HL-60 (cell line): ENCODE measurements around the gene LCNL1.

Source experiments
- POLR2AphosphoS5 ChIP-seq: IDR thresholded peaks from 2 replicates; pipeline ENCODE4 v1.6.1; 2012; ENCODE audit warnings: low read depth
- TF ChIP-seq, protein P1 (sequence below): IDR thresholded peaks from one replicate; pipeline ENCODE4 v1.5.1; 2011; ENCODE audit warnings: low read length, control low read depth, inconsistent platforms; ENCODE audit not compliant: insufficient read depth

DNA sequence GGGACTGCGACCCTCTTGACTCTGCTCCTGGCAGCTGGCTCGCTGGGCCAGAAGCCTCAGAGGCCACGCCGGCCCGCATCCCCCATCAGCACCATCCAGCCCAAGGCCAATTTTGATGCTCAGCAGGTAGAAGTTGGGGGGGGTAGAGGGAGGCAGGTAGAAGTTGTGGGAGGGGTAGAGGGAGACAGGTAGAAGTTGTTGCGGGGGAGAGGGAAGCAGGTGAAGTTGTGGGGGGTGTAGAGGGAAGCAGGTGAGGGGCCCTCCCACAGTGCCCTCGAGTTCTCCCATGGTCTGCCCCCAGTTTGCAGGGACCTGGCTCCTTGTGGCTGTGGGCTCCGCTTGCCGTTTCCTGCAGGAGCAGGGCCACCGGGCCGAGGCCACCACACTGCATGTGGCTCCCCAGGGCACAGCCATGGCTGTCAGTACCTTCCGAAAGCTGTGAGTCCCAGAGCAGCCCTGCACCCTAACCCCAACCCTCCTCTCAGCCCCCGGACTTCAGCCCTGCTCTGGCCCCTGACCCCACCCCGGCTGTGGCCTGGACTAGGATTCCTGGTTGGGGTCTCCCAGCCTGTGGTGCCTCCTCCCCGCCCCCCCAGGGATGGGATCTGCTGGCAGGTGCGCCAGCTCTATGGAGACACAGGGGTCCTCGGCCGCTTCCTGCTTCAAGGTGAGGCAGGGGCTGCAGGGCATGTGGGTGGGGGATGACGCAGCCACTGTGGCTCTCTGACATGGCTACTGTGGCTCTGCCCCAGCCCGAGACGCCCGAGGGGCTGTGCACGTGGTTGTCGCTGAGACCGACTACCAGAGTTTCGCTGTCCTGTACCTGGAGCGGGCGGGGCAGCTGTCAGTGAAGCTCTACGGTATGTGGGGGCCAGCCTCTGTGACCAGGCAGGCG is 37.2 kb upstream of the LCNL1 start:
- TF ChIP-seq, protein P1, sequence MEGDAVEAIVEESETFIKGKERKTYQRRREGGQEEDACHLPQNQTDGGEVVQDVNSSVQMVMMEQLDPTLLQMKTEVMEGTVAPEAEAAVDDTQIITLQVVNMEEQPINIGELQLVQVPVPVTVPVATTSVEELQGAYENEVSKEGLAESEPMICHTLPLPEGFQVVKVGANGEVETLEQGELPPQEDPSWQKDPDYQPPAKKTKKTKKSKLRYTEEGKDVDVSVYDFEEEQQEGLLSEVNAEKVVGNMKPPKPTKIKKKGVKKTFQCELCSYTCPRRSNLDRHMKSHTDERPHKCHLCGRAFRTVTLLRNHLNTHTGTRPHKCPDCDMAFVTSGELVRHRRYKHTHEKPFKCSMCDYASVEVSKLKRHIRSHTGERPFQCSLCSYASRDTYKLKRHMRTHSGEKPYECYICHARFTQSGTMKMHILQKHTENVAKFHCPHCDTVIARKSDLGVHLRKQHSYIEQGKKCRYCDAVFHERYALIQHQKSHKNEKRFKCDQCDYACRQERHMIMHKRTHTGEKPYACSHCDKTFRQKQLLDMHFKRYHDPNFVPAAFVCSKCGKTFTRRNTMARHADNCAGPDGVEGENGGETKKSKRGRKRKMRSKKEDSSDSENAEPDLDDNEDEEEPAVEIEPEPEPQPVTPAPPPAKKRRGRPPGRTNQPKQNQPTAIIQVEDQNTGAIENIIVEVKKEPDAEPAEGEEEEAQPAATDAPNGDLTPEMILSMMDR, result no peak
- no peak for TF ChIP-seq POLR2AphosphoS5
